ENCODE results near the gene ZNF609.
"Not testable (repeated sequence)": the region's sequence is repeated elsewhere in the genome, so short reads cannot be mapped to it uniquely, and the experiment has no call there.

The ZNF609 gene

DNA sequence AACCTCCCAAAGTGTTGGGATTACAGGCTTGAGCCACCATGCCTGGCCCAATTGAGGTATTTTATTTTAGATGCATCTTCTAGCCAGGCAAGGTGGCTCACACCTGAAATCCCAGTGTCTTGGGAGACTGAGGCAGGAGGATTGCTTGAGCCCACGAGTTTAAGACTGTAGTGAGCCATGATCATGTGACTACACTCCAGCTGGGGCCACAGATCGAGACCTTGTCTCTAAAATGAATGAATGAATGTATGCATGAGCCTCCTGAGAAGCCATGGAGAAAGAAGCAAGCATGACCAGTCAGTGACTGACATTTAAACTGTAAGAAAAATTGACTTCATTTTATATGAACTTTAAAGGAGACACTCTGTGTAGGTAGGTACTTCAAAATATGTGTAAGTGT is 105.7 kb downstream of the ZNF609 start:
- peaks cover 11% of the 10 kb centered on the region for H3K36me3 Mint-ChIP-seq
- H3K4me1 Mint-ChIP-seq, result peaks cover 64% of the 10 kb centered on the region
- H3K27me3 Mint-ChIP-seq, result no peaks in the 10 kb centered on the region
- ATAC-seq, result no peak
- peak overlapping the region; percentile 81 for H3K27ac Mint-ChIP-seq
- no peaks in the 10 kb centered on the region for H3K9me3 Mint-ChIP-seq
- H3K4me3 Mint-ChIP-seq, result no peak overlapping the region

DNA sequence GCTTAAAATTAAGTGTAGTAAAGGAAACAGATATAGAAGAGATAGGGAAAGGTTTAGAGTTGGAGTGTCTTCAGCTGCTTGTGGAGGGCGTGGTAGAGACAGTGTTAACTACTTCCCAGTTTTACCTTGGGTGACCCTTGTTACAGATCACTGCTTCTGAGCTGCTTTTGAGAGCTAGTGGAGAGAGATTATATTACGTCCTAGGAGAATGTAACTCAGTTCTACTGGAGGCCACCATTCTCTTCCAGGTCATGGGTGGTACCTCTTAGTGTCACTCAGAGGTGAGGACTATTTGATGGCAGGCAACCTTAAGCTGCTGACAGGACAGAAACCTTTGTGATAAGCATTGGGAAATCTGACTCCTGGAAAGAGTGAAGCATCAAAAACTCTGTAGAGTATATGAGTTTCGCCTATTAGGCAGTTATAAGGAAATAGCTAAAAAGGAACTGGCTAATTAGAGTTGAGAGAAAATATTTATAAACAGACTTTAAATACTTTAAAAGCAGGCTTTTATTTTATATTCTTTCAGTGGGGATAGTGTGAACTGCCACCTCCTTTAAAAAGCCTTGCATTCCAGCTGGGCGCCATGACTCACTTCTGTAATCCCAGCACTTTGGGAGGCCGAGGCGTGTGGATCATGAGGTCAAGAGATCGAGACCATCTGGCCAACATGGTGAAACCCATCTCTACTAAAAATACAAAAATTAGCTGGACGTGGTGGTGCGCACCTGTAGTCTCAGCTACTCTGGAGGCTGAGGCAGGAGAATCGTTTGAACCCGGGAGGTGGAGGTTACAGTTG is 106.5 kb downstream of the ZNF609 start:
- no peaks in the 10 kb centered on the region for H3K27me3 Mint-ChIP-seq
- H3K4me1 Mint-ChIP-seq, result peaks cover 67% of the 10 kb centered on the region
- H3K9me3 Mint-ChIP-seq, result no peaks in the 10 kb centered on the region
- H3K36me3 Mint-ChIP-seq, result peaks cover 11% of the 10 kb centered on the region
- peak; percentile 77 for ATAC-seq
- peak overlapping the region; percentile 81 for H3K27ac Mint-ChIP-seq
- H3K4me3 Mint-ChIP-seq, result no peak overlapping the region

DNA sequence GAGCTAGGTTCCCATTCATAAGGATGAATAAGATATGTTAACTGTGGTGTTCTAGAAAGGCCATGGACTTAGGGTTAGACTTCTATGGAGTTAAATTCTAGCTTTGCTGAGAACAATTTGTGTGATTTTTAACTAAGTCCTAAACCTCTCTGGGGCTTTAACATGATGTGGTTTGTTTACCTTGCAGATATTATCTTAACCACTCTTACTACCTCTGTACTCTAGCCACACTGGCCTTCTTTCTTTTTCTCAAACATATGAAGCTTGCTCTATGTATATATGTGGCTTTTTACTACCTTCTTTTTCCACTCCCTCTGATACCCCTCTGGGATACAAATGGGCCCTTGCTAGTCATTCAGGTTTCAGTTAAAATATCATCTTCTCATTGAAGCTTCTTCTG is 108.4 kb downstream of the ZNF609 start:
- Mint-ChIP-seq H3K27me3 (no peaks in the 10 kb centered on the region), H3K4me1 (peaks cover 83% of the 10 kb centered on the region), H3K9me3 (no peaks in the 10 kb centered on the region), H3K27ac (peak overlapping the region; percentile 80), H3K4me3 (no peak overlapping the region), H3K36me3 (peaks cover 5% of the 10 kb centered on the region)
- peak; percentile 44 for ATAC-seq

DNA sequence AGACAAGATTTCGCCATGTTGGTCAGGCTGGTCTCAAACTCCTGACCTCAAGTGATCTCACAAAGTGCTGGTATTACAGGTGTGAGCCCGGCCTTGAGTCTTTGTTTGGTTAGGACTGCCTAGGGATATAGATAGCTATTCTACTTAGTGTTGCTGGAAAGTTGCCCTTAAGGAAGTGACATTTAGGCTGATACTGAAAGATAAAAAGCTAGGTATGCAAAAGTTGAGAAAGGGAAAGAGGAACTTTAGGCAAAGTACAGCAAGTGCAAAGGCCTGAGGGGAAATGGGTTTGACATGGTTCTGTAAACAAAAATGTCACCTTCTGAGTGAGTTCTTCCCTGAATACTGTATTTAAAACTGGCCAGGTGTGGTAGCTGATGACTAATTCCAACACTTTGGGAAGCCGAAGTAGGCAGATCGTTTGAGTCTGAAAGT is 111.5 kb downstream of the ZNF609 start:
- H3K4me1 Mint-ChIP-seq, result peaks cover 76% of the 10 kb centered on the region
- H3K27ac Mint-ChIP-seq, result peak overlapping the region; percentile 73
- H3K9me3 Mint-ChIP-seq, result no peaks in the 10 kb centered on the region
- H3K36me3 Mint-ChIP-seq, result peaks cover 5% of the 10 kb centered on the region
- no peaks in the 10 kb centered on the region for H3K27me3 Mint-ChIP-seq
- peak; percentile 85 for ATAC-seq
- peak overlapping the region; percentile 36 for H3K4me3 Mint-ChIP-seq

DNA sequence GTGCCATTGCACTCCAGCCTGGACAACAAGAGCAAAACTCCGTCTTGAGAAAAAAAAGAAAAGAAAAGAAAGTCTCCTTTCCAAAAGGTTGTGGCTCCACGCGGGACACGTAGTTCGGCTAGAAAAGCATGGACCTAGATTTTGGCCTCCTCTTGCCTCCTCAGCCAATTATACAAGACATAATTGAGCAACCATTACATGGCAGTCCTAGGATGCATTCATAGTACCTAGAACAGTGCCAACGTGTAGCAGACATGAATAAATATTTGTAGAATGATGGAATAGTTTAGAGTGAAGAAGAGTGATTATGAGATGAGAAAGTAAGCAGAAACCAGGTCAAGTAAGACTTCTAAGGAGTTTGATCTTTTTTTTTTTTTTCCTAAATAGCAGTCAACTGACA is 112.5 kb downstream of the ZNF609 start:
- H3K27me3 Mint-ChIP-seq, result no peaks in the 10 kb centered on the region
- H3K4me3 Mint-ChIP-seq, result no peak overlapping the region
- H3K9me3 Mint-ChIP-seq, result no peaks in the 10 kb centered on the region
- H3K36me3 Mint-ChIP-seq, result peaks cover 4% of the 10 kb centered on the region
- peaks cover 71% of the 10 kb centered on the region for H3K4me1 Mint-ChIP-seq
- peak overlapping the region; percentile 73 for H3K27ac Mint-ChIP-seq
- ATAC-seq, result no peak

DNA sequence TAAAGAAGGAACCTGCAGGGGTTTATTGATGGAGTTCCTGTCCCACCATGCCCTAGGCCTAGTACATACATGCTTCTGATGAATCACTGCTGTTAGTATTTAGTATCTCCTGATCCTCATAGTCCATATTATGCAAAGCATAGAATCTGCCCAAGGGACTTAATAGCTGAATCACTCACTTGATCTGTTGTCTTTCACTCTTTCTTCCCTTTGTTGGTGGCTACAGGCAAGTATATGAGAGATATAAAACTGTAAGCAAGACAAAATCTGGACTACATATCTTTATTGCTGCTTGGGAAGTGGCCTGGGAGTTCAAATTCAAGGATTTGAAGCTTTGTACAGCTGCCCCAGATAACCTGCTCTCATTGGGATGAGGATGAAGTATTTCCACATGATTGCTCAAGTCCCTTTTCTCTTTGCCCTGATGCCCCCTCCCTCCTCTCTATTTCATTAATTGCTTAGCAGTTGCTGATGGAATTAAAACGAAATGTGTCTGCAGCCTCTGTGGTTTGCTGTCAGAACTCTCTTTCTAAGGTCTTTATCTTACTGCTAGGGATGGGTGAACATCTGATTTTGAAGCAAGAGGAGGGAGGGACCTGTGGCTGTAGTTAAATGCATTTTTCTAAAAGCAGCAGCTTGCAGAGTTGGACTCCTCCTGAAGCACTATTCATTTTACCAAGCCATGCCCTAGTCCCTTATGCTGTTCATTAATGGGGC is 114.1 kb downstream of the ZNF609 start:
- Mint-ChIP-seq H3K9me3 (no peaks in the 10 kb centered on the region), H3K27me3 (no peaks in the 10 kb centered on the region), H3K27ac (peak overlapping the region; percentile 79), H3K4me3 (no peak overlapping the region), H3K4me1 (peaks cover 54% of the 10 kb centered on the region), H3K36me3 (no peaks in the 10 kb centered on the region)
- peak; percentile 64 for ATAC-seq

DNA sequence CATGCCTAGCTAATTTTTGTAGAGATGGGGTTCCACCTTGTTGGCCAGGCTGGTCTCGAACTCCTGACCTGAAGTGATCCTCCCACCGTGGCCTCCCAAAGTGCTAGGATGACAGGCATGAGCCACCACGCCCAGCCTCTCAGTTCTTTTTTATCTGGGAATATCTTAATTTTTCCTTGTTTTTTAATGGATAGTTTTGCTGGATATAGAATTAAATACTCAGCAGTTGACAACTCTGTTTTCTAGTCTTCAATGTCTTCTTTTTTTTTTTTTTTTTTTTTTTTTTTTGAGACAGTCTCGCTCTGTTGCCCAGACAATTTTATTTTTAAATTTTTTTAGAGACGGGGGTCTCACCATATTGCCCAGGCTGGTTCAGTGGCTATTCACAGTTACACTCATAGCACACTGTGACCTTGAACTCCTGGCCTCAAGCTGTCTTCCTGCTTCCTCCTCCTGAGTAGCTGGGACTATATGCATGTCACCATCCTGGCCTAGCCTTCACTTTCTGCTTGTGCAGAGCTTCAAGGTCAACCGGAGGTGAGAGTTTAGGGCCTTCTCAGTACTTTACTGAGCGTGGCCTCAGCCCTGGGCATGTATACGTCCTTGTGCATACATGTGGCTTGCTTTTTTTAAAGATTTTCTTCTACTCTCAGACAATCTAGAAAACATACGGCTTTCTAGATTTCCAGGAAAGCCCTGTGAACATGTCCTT is 120.5 kb downstream of the ZNF609 start:
- Mint-ChIP-seq H3K36me3 (peaks cover 15% of the 10 kb centered on the region), H3K27me3 (no peaks in the 10 kb centered on the region), H3K4me1 (peaks cover 10% of the 10 kb centered on the region), H3K27ac (no peak overlapping the region), H3K4me3 (no peak overlapping the region), H3K9me3 (peaks cover 3% of the 10 kb centered on the region)
- ATAC-seq, result no peak

DNA sequence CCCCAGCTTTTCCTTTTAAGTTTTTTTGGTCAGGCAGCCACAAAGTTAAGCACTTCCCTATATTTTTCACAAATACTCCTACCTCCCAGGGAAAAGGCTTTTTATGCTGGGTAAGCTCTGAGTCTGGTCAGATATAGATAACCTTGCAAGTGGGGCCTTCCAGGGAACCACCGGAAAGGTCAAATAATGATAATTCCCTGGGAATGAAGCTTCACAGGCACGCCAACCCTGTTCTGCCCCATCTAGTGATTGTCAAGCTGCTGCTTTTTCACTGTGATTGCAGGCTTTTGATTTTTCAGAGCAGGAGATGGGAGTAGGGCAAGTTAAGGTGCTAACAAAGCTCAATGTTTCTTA is 121.0 kb downstream of the ZNF609 start:
- ATAC-seq, result no peak
- Mint-ChIP-seq H3K9me3 (peaks cover 3% of the 10 kb centered on the region), H3K4me3 (no peak overlapping the region)

DNA sequence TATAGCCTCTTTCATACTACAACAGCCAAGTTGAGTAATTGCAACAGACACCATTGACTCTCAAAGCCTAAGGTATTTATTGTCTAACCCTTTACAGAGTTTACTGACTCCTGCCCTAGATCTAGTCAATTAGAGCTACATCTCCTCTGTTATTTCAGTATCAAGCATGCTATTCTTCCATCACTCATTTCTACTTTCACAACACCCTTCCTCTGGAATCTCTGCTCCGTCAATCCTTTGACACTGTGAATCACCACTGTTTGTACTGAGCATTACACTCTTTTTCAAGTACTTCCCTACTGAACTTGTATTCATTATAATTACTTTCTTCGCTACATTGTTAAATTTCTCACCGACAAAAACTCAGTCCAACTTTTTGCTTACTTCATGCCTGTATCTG is 121.8 kb downstream of the ZNF609 start:
- H3K36me3 Mint-ChIP-seq, result peaks cover 15% of the 10 kb centered on the region
- peaks cover 13% of the 10 kb centered on the region for H3K4me1 Mint-ChIP-seq
- no peak for ATAC-seq
- H3K4me3 Mint-ChIP-seq, result no peak overlapping the region
- no peak overlapping the region for H3K27ac Mint-ChIP-seq
- no peaks in the 10 kb centered on the region for H3K27me3 Mint-ChIP-seq
- peaks cover 3% of the 10 kb centered on the region for H3K9me3 Mint-ChIP-seq

More for the DNA sequence above, 121.0 kb downstream of the ZNF609 start:
- no peak overlapping the region for H3K27ac Mint-ChIP-seq
- H3K4me1 Mint-ChIP-seq, result peaks cover 10% of the 10 kb centered on the region
- H3K36me3 Mint-ChIP-seq, result peaks cover 15% of the 10 kb centered on the region
- H3K27me3 Mint-ChIP-seq, result no peaks in the 10 kb centered on the region

DNA sequence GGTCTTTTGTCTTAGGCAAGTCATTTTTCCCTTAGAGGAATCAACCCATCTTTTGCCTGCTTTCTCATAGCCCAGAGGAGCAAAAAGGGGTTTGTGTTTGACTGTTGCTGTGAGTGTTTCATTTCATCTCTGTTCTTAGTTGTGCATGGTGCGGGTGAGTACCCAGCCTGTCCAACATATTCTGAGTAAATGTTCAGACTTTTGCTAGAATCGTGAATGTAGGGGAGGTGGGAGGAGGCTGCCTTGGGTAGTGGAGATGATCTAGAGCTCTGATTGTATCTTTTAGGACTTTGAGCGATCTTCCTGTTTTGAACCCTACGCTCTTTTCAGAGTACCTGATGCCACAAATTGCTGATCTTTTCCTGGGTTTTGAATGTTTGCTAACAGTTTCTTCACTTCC is 123.1 kb downstream of the ZNF609 start:
- Mint-ChIP-seq H3K36me3 (peaks cover 15% of the 10 kb centered on the region), H3K4me1 (peaks cover 20% of the 10 kb centered on the region), H3K27ac (no peak overlapping the region), H3K27me3 (no peaks in the 10 kb centered on the region), H3K4me3 (no peak overlapping the region), H3K9me3 (peaks cover 3% of the 10 kb centered on the region)
- ATAC-seq, result no peak

DNA sequence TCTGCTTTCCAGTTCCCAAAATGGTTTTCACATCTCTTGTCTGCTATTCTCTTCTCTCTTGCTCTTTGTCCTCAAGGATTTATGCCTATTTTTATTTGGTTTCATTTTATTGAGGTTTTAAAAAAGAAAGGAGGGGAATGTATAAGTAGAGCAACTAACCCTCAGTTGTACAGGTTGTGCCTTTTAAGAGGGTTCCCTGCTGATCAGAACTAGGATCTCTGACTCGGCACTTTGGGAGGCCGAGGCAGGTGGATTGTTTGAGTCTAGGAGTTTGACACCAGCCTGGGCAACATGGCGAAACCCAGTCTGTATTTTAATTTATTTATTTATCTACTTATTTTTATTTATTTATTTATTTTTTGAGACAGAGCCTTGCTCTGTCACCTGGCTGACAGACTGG is 123.6 kb downstream of the ZNF609 start:
- no peak overlapping the region for H3K4me3 Mint-ChIP-seq
- H3K27ac Mint-ChIP-seq, result no peak overlapping the region
- H3K27me3 Mint-ChIP-seq, result no peaks in the 10 kb centered on the region
- ATAC-seq, result no peak
- H3K36me3 Mint-ChIP-seq, result peaks cover 15% of the 10 kb centered on the region
- H3K4me1 Mint-ChIP-seq, result peaks cover 20% of the 10 kb centered on the region
- H3K9me3 Mint-ChIP-seq, result peaks cover 3% of the 10 kb centered on the region

DNA sequence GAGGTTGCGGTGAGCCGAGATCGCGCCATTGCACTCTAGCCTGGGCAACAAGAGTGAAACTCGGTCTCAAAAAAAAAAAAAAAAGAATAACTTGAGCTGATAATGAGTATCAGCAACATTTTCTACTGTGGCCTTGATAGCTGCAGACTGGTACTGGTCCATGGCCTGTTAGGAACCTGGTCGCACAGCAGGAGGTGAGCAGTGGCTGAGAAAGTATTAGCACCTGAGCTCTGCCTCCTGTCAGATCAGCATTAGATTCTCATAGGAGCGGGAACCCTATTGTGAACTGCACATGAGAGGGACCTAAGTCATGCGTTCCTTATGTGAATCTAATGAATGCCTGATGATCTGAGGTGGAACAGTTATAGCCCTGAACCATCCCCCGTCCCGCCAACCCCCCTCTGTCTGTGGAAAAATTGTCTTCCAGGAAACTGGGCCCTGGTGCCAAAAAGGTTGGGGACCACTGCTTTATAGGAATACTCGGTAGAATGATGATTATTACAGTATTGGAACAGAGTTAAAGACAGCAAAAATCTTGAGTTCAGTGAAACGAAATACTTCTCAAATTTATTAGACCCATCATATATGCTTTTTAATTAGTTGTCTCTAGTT is 126.0 kb downstream of the ZNF609 start:
- Mint-ChIP-seq H3K27me3 (no peaks in the 10 kb centered on the region), H3K4me1 (peaks cover 20% of the 10 kb centered on the region), H3K36me3 (peaks cover 10% of the 10 kb centered on the region), H3K27ac (no peak overlapping the region), H3K4me3 (no peak overlapping the region), H3K9me3 (peaks cover 3% of the 10 kb centered on the region)
- ATAC-seq, result no peak

DNA sequence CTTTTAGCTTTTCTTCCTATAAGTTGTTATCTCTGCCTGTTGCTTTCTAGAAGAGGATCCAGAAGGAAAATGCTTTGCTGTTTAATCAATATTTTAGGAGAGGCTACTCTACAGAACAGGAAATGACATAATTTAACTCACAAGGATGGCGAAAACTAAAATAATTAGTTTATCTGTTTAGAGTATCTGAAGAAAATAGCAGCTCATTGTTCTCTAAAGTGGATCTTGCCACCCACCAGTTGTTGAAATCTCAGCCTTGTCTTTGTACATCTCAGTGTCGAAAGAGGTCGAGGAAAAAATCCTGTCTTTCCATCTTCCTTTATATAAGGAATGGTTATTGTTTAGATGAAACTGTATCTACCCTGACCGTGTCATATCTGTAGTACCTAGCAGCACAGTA is 126.6 kb downstream of the ZNF609 start:
- no peak overlapping the region for H3K27ac Mint-ChIP-seq
- no peak for ATAC-seq
- H3K9me3 Mint-ChIP-seq, result peaks cover under 1% of the 10 kb centered on the region
- no peaks in the 10 kb centered on the region for H3K27me3 Mint-ChIP-seq
- peaks cover 6% of the 10 kb centered on the region for H3K36me3 Mint-ChIP-seq
- no peak overlapping the region for H3K4me3 Mint-ChIP-seq
- H3K4me1 Mint-ChIP-seq, result peaks cover 17% of the 10 kb centered on the region

DNA sequence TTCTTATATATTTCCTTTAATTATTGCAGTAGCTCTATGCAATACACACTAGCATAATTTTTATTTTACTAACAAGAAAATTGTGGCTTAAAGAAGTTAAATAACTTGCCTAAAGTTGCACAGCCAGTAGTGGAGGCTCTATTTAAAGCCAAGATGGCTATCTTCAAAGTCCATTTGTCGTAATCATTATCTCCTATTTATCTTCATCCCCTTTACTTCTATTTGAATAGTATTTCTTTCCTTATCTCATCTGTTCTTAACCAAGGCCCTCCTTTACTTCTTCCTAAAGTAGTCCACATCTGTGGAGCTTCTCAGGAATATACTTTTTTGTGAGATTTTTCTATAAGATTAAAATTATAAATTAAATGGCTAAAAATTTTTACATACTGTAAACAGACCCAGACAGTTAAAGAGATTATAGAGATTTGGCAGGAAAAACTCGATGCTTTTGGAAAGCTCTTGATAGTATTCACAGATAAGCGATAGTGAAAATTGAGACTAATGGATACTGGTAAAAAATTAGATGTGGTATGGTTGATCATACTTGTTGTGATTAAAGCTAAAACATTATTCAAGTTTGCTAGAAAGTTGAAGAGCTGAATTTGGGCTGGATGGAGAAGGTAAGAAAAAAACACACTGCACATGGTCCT is 129.2 kb downstream of the ZNF609 start:
- Mint-ChIP-seq H3K27me3 (no peaks in the 10 kb centered on the region), H3K9me3 (no peaks in the 10 kb centered on the region), H3K36me3 (no peaks in the 10 kb centered on the region), H3K27ac (no peak overlapping the region), H3K4me1 (peaks cover 16% of the 10 kb centered on the region), H3K4me3 (no peak overlapping the region)
- no peak for ATAC-seq

DNA sequence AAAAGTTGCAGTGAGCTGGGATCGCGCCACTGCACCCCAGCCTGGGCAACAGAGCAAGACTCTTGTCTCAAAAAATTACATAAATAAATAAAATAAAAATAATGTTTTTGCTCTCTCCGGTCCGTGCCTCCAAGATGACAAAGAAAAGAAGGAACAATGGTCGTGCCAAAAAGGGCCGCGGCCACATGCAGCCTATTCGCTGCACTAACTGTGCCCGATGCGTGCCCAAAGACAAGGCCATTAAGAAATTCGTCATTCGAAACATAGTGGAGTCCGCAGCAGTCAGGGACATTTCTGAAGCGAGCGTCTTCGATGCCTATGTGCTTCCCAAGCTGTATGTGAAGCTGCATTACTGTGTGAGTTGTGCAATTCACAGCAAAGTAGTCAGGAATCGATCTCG is 132.5 kb downstream of the ZNF609 start:
- H3K4me1 Mint-ChIP-seq, result peaks cover 26% of the 10 kb centered on the region
- ATAC-seq, result not testable (repeated sequence)

More for the DNA sequence above, 132.5 kb downstream of the ZNF609 start:
- H3K4me3 Mint-ChIP-seq, H3K27me3 Mint-ChIP-seq, H3K27ac Mint-ChIP-seq, H3K9me3 Mint-ChIP-seq, H3K36me3 Mint-ChIP-seq: not testable (repeated sequence)

All from stimulated activated memory B cell treated with anti-CD40 and anti-IgM and Interleukin-4, amounts not matched to agents 10 μg/mL and 1 μg/mL and 100 μg/mL, for 72 hours (primary cell).